ENCODE results near the gene ACE2. TPM values are rescaled to one million over a fixed set of nuclear protein-coding genes. Genes with fewer than 3 reads are reported as not detected.

The ACE2 gene
- total RNA-seq, 5 donors from 2014 or later (not counting 1 experiment from before 2014, with no cell fraction given), result not detected

DNA sequence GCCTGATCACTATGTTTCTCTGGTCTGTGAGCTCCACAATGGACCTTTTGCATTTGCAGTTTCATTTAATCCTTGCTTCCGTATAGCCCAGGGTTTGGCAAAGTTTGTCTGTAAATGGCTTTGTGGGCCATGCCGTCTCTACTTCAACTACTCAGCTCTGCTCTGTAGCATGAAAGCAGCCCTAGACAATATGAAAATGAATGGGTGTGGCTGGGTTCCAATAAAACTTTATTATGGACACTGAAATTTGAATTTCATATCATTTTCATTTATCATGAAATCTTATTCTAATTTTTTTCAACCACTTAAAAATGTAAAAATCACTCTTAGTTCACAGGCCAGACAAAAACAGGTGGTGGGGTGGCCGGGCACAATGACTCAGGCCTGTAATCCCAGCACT is 41.5 kb downstream of the ACE2 start:
- Mint-ChIP-seq H3K4me3 (no peak overlapping the region), H3K4me1 (no peaks in the 10 kb centered on the region), H3K27me3 (peaks cover 0 to 24% of the 10 kb centered on the region in 2 donors), H3K27ac (no peak overlapping the region), H3K9me3 (no peaks in the 10 kb centered on the region), H3K36me3 (no peaks in the 10 kb centered on the region)
- H3K4me3 ChIP-seq (ENCODE audit: control insufficient read depth in 1 of 2, extremely low read depth in 1 of 2, low read length in 1 of 2), result no peak overlapping the region
- CTCF ChIA-PET, result no interaction called here
- no peak overlapping the region for H3K27ac ChIP-seq (ENCODE audit: low read length)
- no peak for DNase-seq
- ATAC-seq (replicated peaks in 1 of 4), result no peak
- H3K27me3 ChIP-seq (replicated peaks in 1 of 2; ENCODE audit: control insufficient read depth in 2 of 2, extremely low read depth in 1 of 2, insufficient read depth in 2 of 2, low read length in 1 of 2), result no peaks in the 10 kb centered on the region
- no CpG with 5 or more reads among the region's 3 CpGs for WGBS (ENCODE audit: insufficient coverage)
- no peaks in the 10 kb centered on the region for H3K9me3 ChIP-seq
- POLR2A ChIA-PET, result no interaction called here
- no peaks in the 10 kb centered on the region for H3K4me1 ChIP-seq (ENCODE audit: control insufficient read depth in 1 of 2, extremely low read depth in 1 of 2, insufficient read depth in 2 of 2, low read length in 2 of 2)
- no peaks in the 10 kb centered on the region for H3K36me3 ChIP-seq (ENCODE audit: control insufficient read depth in 2 of 2, extremely low read depth in 1 of 2, insufficient read depth in 1 of 2, low read length in 1 of 2)

GRCh38 chrX:15549189-15550012 is 51.4 kb downstream of the ACE2 start:
- Histone ChIP-seq H3K4me1 (ENCODE audit: control insufficient read depth in 1 of 2, extremely low read depth in 1 of 2, insufficient read depth in 2 of 2, low read length in 2 of 2) (no peaks in the 10 kb centered on the region), H3K27ac (ENCODE audit: low read length) (no peak overlapping the region), H3K9me3 (no peaks in the 10 kb centered on the region), H3K36me3 (ENCODE audit: control insufficient read depth in 2 of 2, extremely low read depth in 1 of 2, insufficient read depth in 1 of 2, low read length in 1 of 2) (no peaks in the 10 kb centered on the region), H3K27me3 (replicated peaks in 1 of 2; ENCODE audit: control insufficient read depth in 2 of 2, extremely low read depth in 1 of 2, insufficient read depth in 2 of 2, low read length in 1 of 2) (peaks cover 0 to 5% of the 10 kb centered on the region in 2 experiments), H3K4me3 (ENCODE audit: control insufficient read depth in 1 of 2, extremely low read depth in 1 of 2, low read length in 1 of 2) (no peak overlapping the region)
- ChIA-PET POLR2A (no interaction called here), CTCF (interaction anchor here in 1 of 2 donors (0.6 kb wide), 1 partner anchor 17 kb away, joined by 3 read pairs; no protein-coding TSS in a partner anchor)
- DNase-seq (no peak), ATAC-seq (replicated peaks in 1 of 4) (no peak)
- Mint-ChIP-seq H3K4me3 (no peak overlapping the region), H3K27me3 (peaks cover 1 to 42% of the 10 kb centered on the region in 2 donors), H3K27ac (no peak overlapping the region), H3K9me3 (no peaks in the 10 kb centered on the region), H3K36me3 (no peaks in the 10 kb centered on the region), H3K4me1 (no peaks in the 10 kb centered on the region)
- 75% methylated on average over 4 of the region's 8 CpGs for WGBS (ENCODE audit: insufficient coverage)

- Histone ChIP-seq H3K4me3 (ENCODE audit: control insufficient read depth in 1 of 2, extremely low read depth in 1 of 2, low read length in 1 of 2) (no peak overlapping the region), H3K4me1 (ENCODE audit: control insufficient read depth in 1 of 2, extremely low read depth in 1 of 2, insufficient read depth in 2 of 2, low read length in 2 of 2) (no peaks in the 10 kb centered on the region), H3K27me3 (replicated peaks in 1 of 2; ENCODE audit: control insufficient read depth in 2 of 2, extremely low read depth in 1 of 2, insufficient read depth in 2 of 2, low read length in 1 of 2) (peaks cover 0 to 5% of the 10 kb centered on the region in 2 experiments), H3K36me3 (ENCODE audit: control insufficient read depth in 2 of 2, extremely low read depth in 1 of 2, insufficient read depth in 1 of 2, low read length in 1 of 2) (no peaks in the 10 kb centered on the region), H3K27ac (ENCODE audit: low read length) (no peak overlapping the region), H3K9me3 (no peaks in the 10 kb centered on the region)
- no CpG with 5 or more reads among the region's 2 CpGs for WGBS (ENCODE audit: insufficient coverage)
- no peak for ATAC-seq (replicated peaks in 1 of 4)
- Mint-ChIP-seq H3K27me3 (peaks cover 1 to 51% of the 10 kb centered on the region in 2 donors), H3K4me3 (no peak overlapping the region), H3K4me1 (no peaks in the 10 kb centered on the region), H3K9me3 (no peaks in the 10 kb centered on the region), H3K36me3 (no peaks in the 10 kb centered on the region), H3K27ac (no peak overlapping the region)
- ChIA-PET POLR2A (no interaction called here), CTCF (no interaction called here)
- no peak for DNase-seq
Observed at GRCh38 chrX:15547356-15547755, 53.4 kb downstream of the ACE2 start.

- H3K4me1 ChIP-seq (ENCODE audit: control insufficient read depth in 1 of 2, extremely low read depth in 1 of 2, insufficient read depth in 2 of 2, low read length in 2 of 2), result no peaks in the 10 kb centered on the region
- ATAC-seq (replicated peaks in 1 of 4) (no peak), DNase-seq (no peak)
- H3K27ac Mint-ChIP-seq, result no peak overlapping the region
- CTCF ChIA-PET, result no interaction called here
- peaks cover 0 to 5% of the 10 kb centered on the region in 2 experiments for H3K27me3 ChIP-seq (replicated peaks in 1 of 2; ENCODE audit: control insufficient read depth in 2 of 2, extremely low read depth in 1 of 2, insufficient read depth in 2 of 2, low read length in 1 of 2)
- WGBS (ENCODE audit: insufficient coverage), result no CpG with 5 or more reads among the region's 5 CpGs
- no peaks in the 10 kb centered on the region for H3K36me3 Mint-ChIP-seq
- H3K4me3 ChIP-seq (ENCODE audit: control insufficient read depth in 1 of 2, extremely low read depth in 1 of 2, low read length in 1 of 2), result no peak overlapping the region
- no peak overlapping the region for H3K27ac ChIP-seq (ENCODE audit: low read length)
- H3K4me3 Mint-ChIP-seq, result no peak overlapping the region
- POLR2A ChIA-PET, result no interaction called here
- H3K9me3 ChIP-seq, result no peaks in the 10 kb centered on the region
- no peaks in the 10 kb centered on the region for H3K36me3 ChIP-seq (ENCODE audit: control insufficient read depth in 2 of 2, extremely low read depth in 1 of 2, insufficient read depth in 1 of 2, low read length in 1 of 2)
- H3K9me3 Mint-ChIP-seq, result no peaks in the 10 kb centered on the region
- peaks cover 1 to 53% of the 10 kb centered on the region in 2 donors for H3K27me3 Mint-ChIP-seq
- no peaks in the 10 kb centered on the region for H3K4me1 Mint-ChIP-seq
Observed at GRCh38 chrX:15546745-15547144, 54.0 kb downstream of the ACE2 start.

GRCh38 chrX:15530318-15530717 is 70.4 kb downstream of the ACE2 start:
- DNase-seq (no peak), ATAC-seq (replicated peaks in 1 of 4) (no peak)
- no peaks in the 10 kb centered on the region for H3K36me3 Mint-ChIP-seq
- WGBS (ENCODE audit: insufficient coverage), result no CpG with 5 or more reads among the region's 6 CpGs
- POLR2A ChIA-PET, result no interaction called here
- H3K27me3 ChIP-seq (replicated peaks in 1 of 2; ENCODE audit: control insufficient read depth in 2 of 2, extremely low read depth in 1 of 2, insufficient read depth in 2 of 2, low read length in 1 of 2), result peaks cover 0 to 2% of the 10 kb centered on the region in 2 experiments
- no peak overlapping the region for H3K27ac Mint-ChIP-seq
- no peaks in the 10 kb centered on the region for H3K9me3 ChIP-seq
- no peak overlapping the region for H3K4me3 ChIP-seq (ENCODE audit: control insufficient read depth in 1 of 2, extremely low read depth in 1 of 2, low read length in 1 of 2)
- H3K4me1 Mint-ChIP-seq, result no peaks in the 10 kb centered on the region
- no peaks in the 10 kb centered on the region for H3K4me1 ChIP-seq (ENCODE audit: control insufficient read depth in 1 of 2, extremely low read depth in 1 of 2, insufficient read depth in 2 of 2, low read length in 2 of 2)
- no peak overlapping the region for H3K27ac ChIP-seq (ENCODE audit: low read length)
- no peak overlapping the region for H3K4me3 Mint-ChIP-seq
- H3K36me3 ChIP-seq (ENCODE audit: control insufficient read depth in 2 of 2, extremely low read depth in 1 of 2, insufficient read depth in 1 of 2, low read length in 1 of 2), result no peaks in the 10 kb centered on the region
- H3K9me3 Mint-ChIP-seq, result no peaks in the 10 kb centered on the region
- H3K27me3 Mint-ChIP-seq, result peaks cover 0 to 48% of the 10 kb centered on the region in 2 donors
- CTCF ChIA-PET, result no interaction called here

DNA sequence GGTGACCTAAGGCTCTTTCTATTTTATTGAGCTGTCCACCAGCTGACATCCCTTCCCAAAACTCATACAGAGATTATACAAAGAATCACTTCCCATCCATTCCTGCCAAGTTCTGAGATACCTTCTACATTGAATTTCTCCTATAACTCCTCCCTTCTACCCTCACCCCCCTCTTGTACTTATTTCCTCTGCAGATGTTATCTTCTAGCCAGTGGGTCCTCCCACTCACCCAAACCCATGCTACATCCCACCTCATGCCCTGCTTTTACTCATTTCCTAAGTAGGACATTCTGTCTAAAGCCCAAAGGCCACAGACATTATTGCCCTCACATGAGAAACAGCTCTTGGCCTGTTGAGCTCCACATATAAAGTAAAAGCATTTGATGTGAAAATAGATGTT is 71.6 kb downstream of the ACE2 start:
- ATAC-seq (replicated peaks in 1 of 4) (no peak), DNase-seq (no peak)
- Histone ChIP-seq H3K9me3 (no peaks in the 10 kb centered on the region), H3K27ac (ENCODE audit: low read length) (no peak overlapping the region), H3K36me3 (ENCODE audit: control insufficient read depth in 2 of 2, extremely low read depth in 1 of 2, insufficient read depth in 1 of 2, low read length in 1 of 2) (no peaks in the 10 kb centered on the region), H3K4me1 (ENCODE audit: control insufficient read depth in 1 of 2, extremely low read depth in 1 of 2, insufficient read depth in 2 of 2, low read length in 2 of 2) (no peaks in the 10 kb centered on the region), H3K27me3 (replicated peaks in 1 of 2; ENCODE audit: control insufficient read depth in 2 of 2, extremely low read depth in 1 of 2, insufficient read depth in 2 of 2, low read length in 1 of 2) (peaks cover 0 to 2% of the 10 kb centered on the region in 2 experiments), H3K4me3 (ENCODE audit: control insufficient read depth in 1 of 2, extremely low read depth in 1 of 2, low read length in 1 of 2) (no peak overlapping the region)
- Mint-ChIP-seq H3K4me3 (no peak overlapping the region), H3K4me1 (no peaks in the 10 kb centered on the region), H3K27me3 (peaks cover 2 to 51% of the 10 kb centered on the region in 2 donors), H3K36me3 (no peaks in the 10 kb centered on the region), H3K9me3 (no peaks in the 10 kb centered on the region), H3K27ac (no peak overlapping the region)
- ChIA-PET POLR2A (no interaction called here), CTCF (interaction anchor here in 1 of 2 donors (0.6 kb wide), 1 partner anchor 29 kb away, joined by 3 read pairs; no protein-coding TSS in a partner anchor)
